PC-9 (cell line): Measurements from ENCODE around the gene CNIH2. TPM values are rescaled to one million over a fixed set of nuclear protein-coding genes. Genes with fewer than 3 reads are reported as not detected.
A peak's percentile ranks its signal among the peaks of the same experiment; 100 is the strongest.

ENCODE experiments used
- BruUV-seq: library from RNA; stranded (reverse); fragments of 400-500 nt; replicated peaks from 2 replicates; lab custom pipeline; 2021; lab: Mats Ljungman, UMichigan
- CTCF ChIA-PET: fragments of 300-600 bp; sonication (Branson Sonifier 250); formaldehyde crosslinking; loops from one replicate; lab custom pipeline; 2022; ENCODE audit warnings: antibody characterized with exemption; lab: Charles Lee
- POLR2A ChIA-PET: fragments of 300-600 bp; sonication (Branson Sonifier 250); formaldehyde crosslinking; loops from one replicate; lab custom pipeline; 2022; ENCODE audit warnings: antibody characterized with exemption; ENCODE audit not compliant: unreplicated experiment; lab: Charles Lee
- DNase-seq, 2 experiments: peaks; one replicate each; pipeline versions ENCODE4 v3.0.0 to v3.0.0-alpha.2; 2015 to 2022; ENCODE audit warnings: mixed read lengths in 1 of 2
- H2AFZ ChIP-seq: fragments of 200-600 bp; sonication (generic); 2 replicates; pipeline ENCODE4 v1.8.1; 2017; ENCODE audit warnings: antibody characterized with exemption
- H3F3A ChIP-seq: fragments of 200-600 bp; sonication (generic); 2 replicates; pipeline ENCODE4 v1.8.1; 2017; ENCODE audit warnings: antibody characterized with exemption, mild to moderate bottlenecking, low read depth; ENCODE audit not compliant: insufficient read depth
- H3K27ac ChIP-seq: fragments of 200-600 bp; sonication (generic); 2 replicates; pipeline ENCODE4 v1.6.1; 2016; ENCODE audit warnings: mixed run types
- H3K27me3 ChIP-seq: fragments of 200-600 bp; sonication (generic); 2 replicates; pipeline ENCODE4 v1.6.1; 2016; ENCODE audit warnings: low read depth, mixed run types; ENCODE audit not compliant: insufficient read depth
- H3K36me3 ChIP-seq: fragments of 200-600 bp; sonication (generic); 2 replicates; pipeline ENCODE4 v1.6.1; 2016; ENCODE audit warnings: low read depth, mixed run types
- H3K4me1 ChIP-seq: fragments of 200-600 bp; sonication (generic); replicated peaks from 2 replicates; pipeline ENCODE4 v1.6.1; 2016; ENCODE audit warnings: mixed run types; ENCODE audit not compliant: insufficient read depth
- H3K4me2 ChIP-seq: fragments of 200-600 bp; sonication (generic); 2 replicates; pipeline ENCODE4 v1.6.1; 2017; ENCODE audit warnings: mixed run types
- H3K4me3 ChIP-seq: fragments of 200-600 bp; sonication (generic); 2 replicates; pipeline ENCODE4 v1.6.1; 2016; ENCODE audit warnings: mixed run types
- H3K79me2 ChIP-seq: fragments of 200-600 bp; sonication (generic); 2 replicates; pipeline ENCODE4 v1.6.1; 2017; ENCODE audit warnings: low read depth, mixed run types
- H3K9me2 ChIP-seq: fragments of 200-600 bp; sonication (generic); 2 replicates; pipeline ENCODE4 v1.8.1; 2017; ENCODE audit warnings: mild to moderate bottlenecking; ENCODE audit not compliant: insufficient read depth
- H3K9me3 ChIP-seq: fragments of 200-600 bp; sonication (generic); 2 replicates; pipeline ENCODE4 v1.8.1; 2016; ENCODE audit warnings: low read depth; ENCODE audit not compliant: insufficient read depth
- H4K20me1 ChIP-seq: fragments of 200-600 bp; sonication (generic); 2 replicates; pipeline ENCODE4 v1.8.1; 2017; ENCODE audit not compliant: insufficient read depth
- EZH2 ChIP-seq: fragments of 200-600 bp; sonication (generic); IDR thresholded peaks from 2 replicates; pipeline ENCODE4 v1.8.0; 2017; ENCODE audit warnings: antibody characterized with exemption, low read depth
- intact Hi-C: fragments of 100-400 bp; cut with micrococcal nuclease; formaldehyde crosslinking; loops from one replicate; pipeline ENCODE4 v1.10.0; 2022; ENCODE audit not compliant: unreplicated experiment
- total RNA-seq: library from RNA; stranded (reverse); gene quantifications from 2 replicates; pipeline ENCODE4 v1.2.3, GENCODE V29; 2021
- TF ChIP-seq, protein P1 (sequence below): fragments of 200-600 bp; sonication (generic); conservative IDR thresholded peaks from 2 replicates; pipeline ENCODE4 v1.6.1; 2017; ENCODE audit warnings: mixed run types, antibody characterized with exemption, mild to moderate bottlenecking, moderate library complexity

The CNIH2 gene
- total RNA-seq, 1 experiment from 2014 or later, result 6.8 TPM

DNA sequence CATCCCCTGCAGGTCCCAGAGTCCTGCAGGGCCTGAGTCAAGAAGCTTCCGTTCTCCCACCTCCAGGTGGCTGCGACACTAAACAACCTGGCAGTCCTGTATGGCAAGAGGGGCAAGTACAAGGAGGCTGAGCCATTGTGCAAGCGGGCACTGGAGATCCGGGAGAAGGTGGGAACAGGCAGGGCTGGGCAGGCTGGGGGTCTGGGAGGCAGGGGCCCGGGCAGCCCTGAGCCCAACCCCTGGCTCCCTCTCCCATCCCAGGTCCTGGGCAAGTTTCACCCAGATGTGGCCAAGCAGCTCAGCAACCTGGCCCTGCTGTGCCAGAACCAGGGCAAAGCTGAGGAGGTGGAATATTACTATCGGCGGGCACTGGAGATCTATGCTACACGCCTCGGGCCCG is 14.2 kb upstream of the CNIH2 start:
- Histone ChIP-seq H3K27me3 (no peaks in the 10 kb centered on the region), H3K27ac (no peak overlapping the region), H3K36me3 (0 out of 2 replicates have a peak, but pooled peaks cover 8% of the 10 kb centered on the region), H3K9me2 (no peaks in the 10 kb centered on the region), H3K79me2 (peaks cover 14% of the 10 kb centered on the region), H3F3A (peaks cover 13% of the 10 kb centered on the region; the same call in 1 of the 2 replicates), H3K4me1 (0 out of 2 replicates have a peak, but pooled peaks cover 6% of the 10 kb centered on the region), H3K4me2 (no peak overlapping the region), H3K4me3 (no peak overlapping the region), H4K20me1 (no peaks in the 10 kb centered on the region; the same call in 1 of the 2 replicates), H3K9me3 (no peaks in the 10 kb centered on the region), H2AFZ (no peak overlapping the region)
- no peak for DNase-seq
- no peak for TF ChIP-seq EZH2
- TF ChIP-seq, protein P1, sequence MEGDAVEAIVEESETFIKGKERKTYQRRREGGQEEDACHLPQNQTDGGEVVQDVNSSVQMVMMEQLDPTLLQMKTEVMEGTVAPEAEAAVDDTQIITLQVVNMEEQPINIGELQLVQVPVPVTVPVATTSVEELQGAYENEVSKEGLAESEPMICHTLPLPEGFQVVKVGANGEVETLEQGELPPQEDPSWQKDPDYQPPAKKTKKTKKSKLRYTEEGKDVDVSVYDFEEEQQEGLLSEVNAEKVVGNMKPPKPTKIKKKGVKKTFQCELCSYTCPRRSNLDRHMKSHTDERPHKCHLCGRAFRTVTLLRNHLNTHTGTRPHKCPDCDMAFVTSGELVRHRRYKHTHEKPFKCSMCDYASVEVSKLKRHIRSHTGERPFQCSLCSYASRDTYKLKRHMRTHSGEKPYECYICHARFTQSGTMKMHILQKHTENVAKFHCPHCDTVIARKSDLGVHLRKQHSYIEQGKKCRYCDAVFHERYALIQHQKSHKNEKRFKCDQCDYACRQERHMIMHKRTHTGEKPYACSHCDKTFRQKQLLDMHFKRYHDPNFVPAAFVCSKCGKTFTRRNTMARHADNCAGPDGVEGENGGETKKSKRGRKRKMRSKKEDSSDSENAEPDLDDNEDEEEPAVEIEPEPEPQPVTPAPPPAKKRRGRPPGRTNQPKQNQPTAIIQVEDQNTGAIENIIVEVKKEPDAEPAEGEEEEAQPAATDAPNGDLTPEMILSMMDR, result no peak
- POLR2A ChIA-PET, result no interaction called here
- BruUV-seq, result no TSS peak
- intact Hi-C loops, result no loop called here
- CTCF ChIA-PET, result no interaction called here

DNA sequence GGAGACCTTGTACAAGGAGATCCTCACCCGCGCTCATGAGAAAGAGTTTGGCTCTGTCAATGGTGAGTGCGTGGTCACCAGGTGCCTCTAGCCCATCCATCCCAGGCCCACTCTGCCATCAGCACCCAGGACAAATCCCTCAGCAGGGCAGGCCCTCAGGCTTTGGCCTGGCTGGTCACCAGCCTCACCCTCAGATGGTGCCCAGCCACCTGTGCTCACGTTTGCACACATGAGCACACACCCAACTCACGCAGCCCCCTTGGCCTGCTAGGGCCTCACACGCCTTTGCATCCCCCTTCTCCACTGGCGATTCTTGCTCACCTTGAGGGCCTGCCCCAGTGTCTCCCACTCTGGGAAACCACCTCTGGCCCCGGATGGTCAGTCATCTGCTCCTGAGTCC is 13.6 kb upstream of the CNIH2 start:
- intact Hi-C loops, result no loop called here
- H3K4me2 ChIP-seq, result no peak overlapping the region
- H3F3A ChIP-seq, result peaks cover 19% of the 10 kb centered on the region; the same call in 1 of the 2 replicates
- H3K27ac ChIP-seq, result no peak overlapping the region
- no TSS peak for BruUV-seq
- CTCF ChIA-PET, result no interaction called here
- H3K36me3 ChIP-seq, result 0 out of 2 replicates have a peak, but pooled peaks cover 8% of the 10 kb centered on the region
- TF ChIP-seq, protein P1, result no peak
- TF ChIP-seq EZH2, result no peak
- no peaks in the 10 kb centered on the region for H3K9me3 ChIP-seq
- H3K4me1 ChIP-seq, result peaks cover under 1% of the 10 kb centered on the region
- no peak for DNase-seq
- H3K4me3 ChIP-seq, result no peak overlapping the region
- H3K9me2 ChIP-seq, result no peaks in the 10 kb centered on the region
- H2AFZ ChIP-seq, result no peak overlapping the region
- H3K79me2 ChIP-seq, result peaks cover 14% of the 10 kb centered on the region
- H4K20me1 ChIP-seq, result peaks cover 4% of the 10 kb centered on the region
- POLR2A ChIA-PET, result no interaction called here
- no peaks in the 10 kb centered on the region for H3K27me3 ChIP-seq

DNA sequence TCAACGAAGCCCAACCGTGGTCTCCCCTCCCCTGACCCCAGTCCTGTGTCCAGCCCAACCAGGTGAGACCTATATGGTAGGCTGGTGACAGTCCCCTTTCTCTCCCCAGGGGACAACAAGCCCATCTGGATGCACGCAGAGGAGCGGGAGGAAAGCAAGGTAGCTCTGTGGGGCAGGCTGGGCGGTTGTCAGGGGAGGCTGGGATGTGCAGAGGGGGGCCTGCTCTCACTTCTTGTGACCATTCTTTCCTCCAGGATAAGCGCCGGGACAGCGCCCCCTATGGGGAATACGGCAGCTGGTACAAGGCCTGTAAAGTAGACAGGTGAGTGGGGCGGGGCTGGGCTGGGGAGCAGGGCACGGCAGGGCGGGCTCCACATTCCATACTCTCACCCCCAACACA is 13.1 kb upstream of the CNIH2 start:
- BruUV-seq, result no TSS peak
- H3K4me1 ChIP-seq, result peaks cover 6% of the 10 kb centered on the region
- no peaks in the 10 kb centered on the region for H3K9me3 ChIP-seq
- no peaks in the 10 kb centered on the region for H3K27me3 ChIP-seq
- H3K4me2 ChIP-seq, result no peak overlapping the region
- H2AFZ ChIP-seq, result no peak overlapping the region
- POLR2A ChIA-PET, result no interaction called here
- peaks cover 24% of the 10 kb centered on the region; the same call in 1 of the 2 replicates for H3F3A ChIP-seq
- H3K79me2 ChIP-seq, result peaks cover 14% of the 10 kb centered on the region
- H3K9me2 ChIP-seq, result no peaks in the 10 kb centered on the region
- DNase-seq, result no peak
- H4K20me1 ChIP-seq, result peaks cover 9% of the 10 kb centered on the region
- intact Hi-C loops, result loop anchor here (5.0 kb wide), 1 partner anchor 253 kb away; the partner anchor contains the start of gene CST6
- 0 out of 2 replicates have a peak, but pooled peaks cover 8% of the 10 kb centered on the region for H3K36me3 ChIP-seq
- CTCF ChIA-PET, result no interaction called here
- H3K27ac ChIP-seq, result no peak overlapping the region
- no peak overlapping the region for H3K4me3 ChIP-seq
- TF ChIP-seq, protein P1, result peak; percentile 72
- TF ChIP-seq EZH2, result no peak
